Measurements from ENCODE around the gene HIRIP3. TPM values are rescaled to one million over a fixed set of nuclear protein-coding genes. Genes with fewer than 3 reads are reported as not detected.

HIRIP3 gene
- total and polyA plus RNA-seq, 2 of the 13 experiments (the other 11 are each of a cell fraction or from before 2014, with no cell fraction given): 12.6 to 17.2 TPM

DNA sequence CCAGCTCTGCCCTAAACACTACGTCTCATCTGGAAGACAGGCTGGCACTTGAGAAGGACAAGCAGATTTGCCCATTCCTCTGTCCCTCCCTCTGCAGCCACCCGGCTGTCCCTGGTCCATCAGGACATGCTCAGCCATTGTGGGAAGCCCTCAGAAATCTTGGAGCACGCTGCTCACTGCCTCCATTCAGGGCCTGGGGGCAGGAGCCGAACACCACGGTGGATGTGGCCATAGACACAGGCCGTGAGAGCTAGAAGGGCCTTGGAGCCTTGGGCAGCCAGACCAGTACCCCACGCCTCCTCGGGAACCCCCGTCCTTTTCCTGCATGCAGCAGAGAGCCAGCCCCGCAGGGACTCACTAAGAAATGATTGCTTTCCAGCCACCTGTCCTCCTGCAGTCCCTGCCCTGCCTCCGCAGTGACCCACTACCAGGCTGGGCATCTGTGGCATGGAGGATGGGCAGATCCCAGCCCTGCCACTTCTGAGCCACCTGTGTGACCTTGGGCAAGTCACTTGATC, 12.0 kb upstream of the HIRIP3 start:
- CTCF ChIA-PET (ENCODE audit: low intra/inter-chr PET ratio, low total read pairs): no interaction called here
- BruUV-seq (replicated peaks): no TSS peak
- POLR2A ChIA-PET: interaction anchor here (1.1 kb wide), 2 partner anchors 25 to 106 kb away, joined by 3 read pairs; no protein-coding TSS in a partner anchor

More for the DNA sequence above, 12.0 kb upstream of the HIRIP3 start:
- Histone ChIP-seq H3K79me2 (ENCODE audit: insufficient read depth, low read length) (no peaks in the 10 kb centered on the region), H3K36me3 (replicated peaks in 1 of 2; ENCODE audit: control insufficient read depth in 1 of 2, insufficient read depth in 2 of 2, low read length in 2 of 2) (peaks cover 0 to 3% of the 10 kb centered on the region in 2 experiments; a peak in 1 of 5 replicates), H3K27me3 (ENCODE audit: control insufficient read depth in 1 of 2, insufficient read depth in 2 of 2, low read length in 2 of 2) (peaks cover 10 to 27% of the 10 kb centered on the region in 2 experiments; a peak in 4 of 5 replicates), H3K9ac (ENCODE audit: insufficient read depth, low read depth, low read length) (no peak overlapping the region), H3K9me3 (ENCODE audit: low read length) (no peaks in the 10 kb centered on the region), H3K4me1 (ENCODE audit: insufficient read depth, low read length) (peaks cover 26% of the 10 kb centered on the region), H4K20me1 (ENCODE audit: insufficient read depth, low read length) (no peaks in the 10 kb centered on the region), H3K4me3 (replicated peaks in 1 of 3; ENCODE audit: insufficient read depth in 1 of 3, low read depth in 2 of 3, low read length in 3 of 3) (no peak overlapping the region), H3K4me2 (ENCODE audit: low read depth, low read length) (no peak overlapping the region), H2AFZ (ENCODE audit: low read length) (no peak overlapping the region), H3K27ac (ENCODE audit: extremely low read length, insufficient read depth, low read length) (no peak overlapping the region)
- 83% methylated on average over 4 of the region's 11 CpGs for WGBS (ENCODE audit: low lambda C conversion rate)
- FAIRE-seq (no peak), DNase-seq (ENCODE audit: low spot score) (no peak), ATAC-seq (no peak)
- in situ Hi-C loops (cut with HindIII; ENCODE audit: extremely low pct_ligation_motif_present, low pct_unique_long_range_greater_than_20kb) (loop anchor here (10.0 kb wide), 1 partner anchor 143 kb away; the partner anchor contains the start of gene CDIPT), intact Hi-C loops (cut with micrococcal nuclease; ENCODE audit: unreplicated experiment) (no loop called here)
- no peak for TF ChIP-seq KLF11 (CRISPR knock-in tag; IDR thresholded peaks at IDR 0.05)
- TF ChIP-seq, protein P1, sequence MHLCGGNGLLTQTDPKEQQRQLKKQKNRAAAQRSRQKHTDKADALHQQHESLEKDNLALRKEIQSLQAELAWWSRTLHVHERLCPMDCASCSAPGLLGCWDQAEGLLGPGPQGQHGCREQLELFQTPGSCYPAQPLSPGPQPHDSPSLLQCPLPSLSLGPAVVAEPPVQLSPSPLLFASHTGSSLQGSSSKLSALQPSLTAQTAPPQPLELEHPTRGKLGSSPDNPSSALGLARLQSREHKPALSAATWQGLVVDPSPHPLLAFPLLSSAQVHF (CRISPR knock-in tag; IDR thresholded peaks at IDR 0.05): no peak
- TF ChIP-seq ZNF232 (CRISPR knock-in tag; IDR thresholded peaks at IDR 0.05; ENCODE audit: borderline replicate concordance): no peak
- TF ChIP-seq ZNF205 (CRISPR knock-in tag; IDR thresholded peaks at IDR 0.05): no peak
- no peak for TF ChIP-seq ZMAT3 (CRISPR knock-in tag; conservative IDR thresholded peaks at IDR 0.05)
- TF ChIP-seq KDM2A (CRISPR knock-in tag; IDR thresholded peaks at IDR 0.05; ENCODE audit: borderline replicate concordance, low read depth): 0 out of 2 replicates have a peak, but pooled peaks have one; percentile 28
- TF ChIP-seq ZNF570 (CRISPR knock-in tag; IDR thresholded peaks at IDR 0.05; ENCODE audit: borderline replicate concordance): no peak
- TF ChIP-seq AGO1 (IDR thresholded peaks at IDR 0.05; ENCODE audit: low read depth, low read length, poor library complexity, severe bottlenecking): peak; percentile 57
- TF ChIP-seq AKAP8 (CRISPR knock-in tag; IDR thresholded peaks at IDR 0.05): peak; percentile 48; the same call in 1 of the 2 replicates
- TF ChIP-seq TAF15 (IDR thresholded peaks at IDR 0.05; ENCODE audit: low read depth, low read length, poor library complexity, severe bottlenecking): peak; percentile 32
- no peak for TF ChIP-seq SIX4 (CRISPR knock-in tag; IDR thresholded peaks at IDR 0.05)
- no peak for TF ChIP-seq TGIF2 (CRISPR knock-in tag; IDR thresholded peaks at IDR 0.05)

All from HepG2 (cell line).